Measurements from ENCODE around the gene RAC2.

GRCh38 chr22:37240240-37240940 is 3.7 kb downstream of the RAC2 start:
- TF ChIP-seq, protein P1, sequence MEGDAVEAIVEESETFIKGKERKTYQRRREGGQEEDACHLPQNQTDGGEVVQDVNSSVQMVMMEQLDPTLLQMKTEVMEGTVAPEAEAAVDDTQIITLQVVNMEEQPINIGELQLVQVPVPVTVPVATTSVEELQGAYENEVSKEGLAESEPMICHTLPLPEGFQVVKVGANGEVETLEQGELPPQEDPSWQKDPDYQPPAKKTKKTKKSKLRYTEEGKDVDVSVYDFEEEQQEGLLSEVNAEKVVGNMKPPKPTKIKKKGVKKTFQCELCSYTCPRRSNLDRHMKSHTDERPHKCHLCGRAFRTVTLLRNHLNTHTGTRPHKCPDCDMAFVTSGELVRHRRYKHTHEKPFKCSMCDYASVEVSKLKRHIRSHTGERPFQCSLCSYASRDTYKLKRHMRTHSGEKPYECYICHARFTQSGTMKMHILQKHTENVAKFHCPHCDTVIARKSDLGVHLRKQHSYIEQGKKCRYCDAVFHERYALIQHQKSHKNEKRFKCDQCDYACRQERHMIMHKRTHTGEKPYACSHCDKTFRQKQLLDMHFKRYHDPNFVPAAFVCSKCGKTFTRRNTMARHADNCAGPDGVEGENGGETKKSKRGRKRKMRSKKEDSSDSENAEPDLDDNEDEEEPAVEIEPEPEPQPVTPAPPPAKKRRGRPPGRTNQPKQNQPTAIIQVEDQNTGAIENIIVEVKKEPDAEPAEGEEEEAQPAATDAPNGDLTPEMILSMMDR (IDR thresholded peaks at IDR 0.05; ENCODE audit: low read length) = no peak
- TF ChIP-seq EZH2 (IDR thresholded peaks at IDR 0.05; ENCODE audit: borderline replicate concordance, low read length) = no peak
